Neuronal stem cell (in vitro differentiated cells): ENCODE results near the gene PLXNA3.
A peak's percentile ranks its signal among the peaks of the same experiment; 100 is the strongest.

ENCODE experiments used
- DNase-seq: peaks from one replicate; pipeline ENCODE4 v3.0.0-alpha.2; 2013; ENCODE audit warnings: low spot score
- H2AFZ ChIP-seq: one replicate; pipeline ENCODE4 v1.6.1; 2013; ENCODE audit warnings: mild to moderate bottlenecking, low read length, inconsistent platforms
- H2AK5ac ChIP-seq: 2 replicates; pipeline ENCODE4 v1.6.1; 2013; ENCODE audit warnings: low read depth, mild to moderate bottlenecking, inconsistent platforms, low read length, moderate library complexity, mixed read lengths
- H2BK120ac ChIP-seq: 2 replicates; pipeline ENCODE4 v1.6.1; 2013; ENCODE audit warnings: low read depth, mild to moderate bottlenecking, inconsistent platforms, low read length, moderate library complexity, mixed read lengths
- H2BK12ac ChIP-seq: one replicate; pipeline ENCODE4 v1.6.1; 2013; ENCODE audit warnings: low read length, inconsistent platforms
- H2BK15ac ChIP-seq: 2 replicates; pipeline ENCODE4 v1.6.1; 2013; ENCODE audit warnings: mild to moderate bottlenecking, low read length, inconsistent platforms, mixed read lengths
- H2BK5ac ChIP-seq: one replicate; pipeline ENCODE4 v1.6.1; 2013; ENCODE audit warnings: inconsistent platforms, mild to moderate bottlenecking, low read length, moderate library complexity
- H3K14ac ChIP-seq: one replicate; pipeline ENCODE4 v1.6.1; 2013; ENCODE audit warnings: low read length, inconsistent platforms
- H3K18ac ChIP-seq: 2 replicates; pipeline ENCODE4 v1.6.1; 2013; ENCODE audit warnings: low read length, inconsistent platforms
- H3K23ac ChIP-seq: 2 replicates; pipeline ENCODE4 v1.6.1; 2013; ENCODE audit warnings: low read depth, mild to moderate bottlenecking, mixed read lengths, low read length, inconsistent platforms; ENCODE audit not compliant: poor library complexity
- H3K27ac ChIP-seq: replicated peaks from 3 replicates; pipeline ENCODE4 v1.5.1; 2013; ENCODE audit warnings: low read length, inconsistent platforms
- H3K27me3 ChIP-seq, 3 experiments: 2 replicates each; pipeline ENCODE4 v1.6.1; 2013; ENCODE audit warnings: low read length in 3 of 3, mild to moderate bottlenecking in 2 of 3, inconsistent platforms in 1 of 3, low read depth in 1 of 3, mixed read lengths in 1 of 3, moderate library complexity in 1 of 3; ENCODE audit not compliant: control insufficient read depth in 3 of 3, insufficient read depth in 3 of 3
- H3K36me3 ChIP-seq, 2 donors: replicated peaks in 1 of 2; 2 replicates each; pipeline ENCODE4 v1.6.1; 2013; ENCODE audit warnings: low read length in 2 of 2; ENCODE audit not compliant: control insufficient read depth in 2 of 2, insufficient read depth in 2 of 2
- H3K4ac ChIP-seq: 2 replicates; pipeline ENCODE4 v1.6.1; 2013; ENCODE audit warnings: inconsistent platforms, mild to moderate bottlenecking, low read length, moderate library complexity
- H3K4me1 ChIP-seq, 2 donors: 1 replicate in 1 of 2; 2 replicates in 1 of 2; pipeline ENCODE4 v1.6.1; 2013; ENCODE audit warnings: low read length in 2 of 2, low read depth in 1 of 2; ENCODE audit not compliant: control insufficient read depth in 2 of 2, insufficient read depth in 1 of 2
- H3K4me2 ChIP-seq: one replicate; pipeline ENCODE4 v1.6.1; 2013; ENCODE audit warnings: mild to moderate bottlenecking, low read length, inconsistent platforms; ENCODE audit not compliant: insufficient read depth, poor library complexity, severe bottlenecking
- H3K4me3 ChIP-seq, 2 donors: 2 replicates each; pipeline ENCODE4 v1.5.1; 2013; ENCODE audit warnings: low read length in 2 of 2, mild to moderate bottlenecking in 2 of 2, inconsistent platforms in 1 of 2, moderate library complexity in 1 of 2
- H3K79me1 ChIP-seq: one replicate; pipeline ENCODE4 v1.6.1; 2013; ENCODE audit warnings: low read depth, mild to moderate bottlenecking, inconsistent platforms, low read length, moderate library complexity
- H3K9ac ChIP-seq: one replicate; pipeline ENCODE4 v1.6.1; 2013; ENCODE audit warnings: mild to moderate bottlenecking, low read depth, low read length, inconsistent platforms; ENCODE audit not compliant: poor library complexity
- H3K9me3 ChIP-seq, 2 donors: replicated peaks in 1 of 2; 2 replicates each; pipeline versions ENCODE3 to v1.6.1; 2013; ENCODE audit warnings: low read length in 2 of 2, mild to moderate bottlenecking in 2 of 2, inconsistent platforms in 1 of 2, low read depth in 1 of 2, mixed read lengths in 1 of 2, moderate library complexity in 1 of 2; ENCODE audit not compliant: control insufficient read depth in 2 of 2, insufficient read depth in 1 of 2
- H4K8ac ChIP-seq: one replicate; pipeline ENCODE4 v1.6.1; 2013; ENCODE audit warnings: low read depth, mild to moderate bottlenecking, inconsistent platforms, low read length, moderate library complexity
- H4K91ac ChIP-seq: one replicate; pipeline ENCODE4 v1.6.1; 2013; ENCODE audit warnings: low read length, low read depth, mild to moderate bottlenecking, inconsistent platforms; ENCODE audit not compliant: poor library complexity
- WGBS, 2 donors: extraction: QIAGEN DNeasy Blood & Tissue Kit; methylation state at CpG; one replicate each; pipeline ENCODE4 v1.1.7; 2013; ENCODE audit warnings: missing lambda C conversion rate in 2 of 2, mixed read lengths in 1 of 2; ENCODE audit not compliant: insufficient read length in 2 of 2, insufficient replicate concordance in 1 of 2; ENCODE audit errors: extremely low coverage in 2 of 2; 5-methylcytosine and 5-hydroxymethylcytosine counted together

The PLXNA3 gene

GRCh38 chrX:154458954-154459778, 1.1 kb downstream of the PLXNA3 start:
- no CpG with 5 or more reads among the region's 15 CpGs for WGBS, 2 donors
- DNase-seq, result no peak
- Histone ChIP-seq H2BK12ac (no peak overlapping the region), H2BK5ac (peak overlapping the region; percentile 66), H3K4me1 (peaks cover 3 to 7% of the 10 kb centered on the region in 2 donors), H4K8ac (no peak overlapping the region), H3K79me1 (peaks cover 1% of the 10 kb centered on the region), H2AFZ (no peak overlapping the region), H2BK120ac (no peak overlapping the region), H3K36me3 (peaks cover 8 to 29% of the 10 kb centered on the region in 2 donors), H3K27ac (no peak overlapping the region), H3K4me2 (peak overlapping the region; percentile 83), H3K4me3 (peak overlapping the region; percentile 74 to 96), H3K4ac (no peak overlapping the region), H2BK15ac (no peak overlapping the region), H2AK5ac (no peak overlapping the region), H3K23ac (no peak overlapping the region), H4K91ac (no peak overlapping the region), H3K9ac (peak overlapping the region; percentile 88), H3K9me3 (no peaks in the 10 kb centered on the region), H3K14ac (peak overlapping the region; percentile 21), H3K18ac (no peak overlapping the region), H3K27me3 (no peaks in the 10 kb centered on the region)

- H3K27me3 ChIP-seq, result no peaks in the 10 kb centered on the region
- no peak overlapping the region for H2BK5ac ChIP-seq
- peaks cover 1% of the 10 kb centered on the region for H3K79me1 ChIP-seq
- H2BK15ac ChIP-seq, result no peak overlapping the region
- no peaks in the 10 kb centered on the region for H3K9me3 ChIP-seq
- H3K23ac ChIP-seq, result no peak overlapping the region
- no peak overlapping the region for H2BK12ac ChIP-seq
- no peak overlapping the region for H3K4ac ChIP-seq
- H2AK5ac ChIP-seq, result no peak overlapping the region
- peak overlapping the region; percentile 44 for H3K9ac ChIP-seq
- H4K8ac ChIP-seq, result no peak overlapping the region
- no peak overlapping the region for H2AFZ ChIP-seq
- H3K4me1 ChIP-seq, result peaks cover 3 to 7% of the 10 kb centered on the region in 2 donors
- peak overlapping the region in 1 of 2 donors; percentile 74 for H3K4me3 ChIP-seq
- no peak overlapping the region for H3K27ac ChIP-seq
- no peak for DNase-seq
- H3K18ac ChIP-seq, result no peak overlapping the region
- H3K14ac ChIP-seq, result no peak overlapping the region
- WGBS, 2 donors, result no CpG with 5 or more reads among the region's 14 CpGs
- no peak overlapping the region for H2BK120ac ChIP-seq
- H3K36me3 ChIP-seq, result peaks cover 8 to 34% of the 10 kb centered on the region in 2 donors
- no peak overlapping the region for H4K91ac ChIP-seq
- H3K4me2 ChIP-seq, result no peak overlapping the region
These were observed 1.8 kb downstream of the PLXNA3 start for GRCh38 chrX:154459832-154460231.

GRCh38 chrX:154460326-154460725, 2.2 kb downstream of the PLXNA3 start:
- no peak overlapping the region for H2BK15ac ChIP-seq
- H3K14ac ChIP-seq, result no peak overlapping the region
- peaks cover 3 to 7% of the 10 kb centered on the region in 2 donors for H3K4me1 ChIP-seq
- H3K23ac ChIP-seq, result no peak overlapping the region
- no peak overlapping the region for H2AK5ac ChIP-seq
- H2BK120ac ChIP-seq, result no peak overlapping the region
- H3K4me3 ChIP-seq, result no peak overlapping the region
- H3K36me3 ChIP-seq, result peaks cover 8 to 39% of the 10 kb centered on the region in 2 donors
- H3K27ac ChIP-seq, result no peak overlapping the region
- no peak overlapping the region for H2BK12ac ChIP-seq
- no peak overlapping the region for H4K8ac ChIP-seq
- H3K79me1 ChIP-seq, result peaks cover 1% of the 10 kb centered on the region
- H3K18ac ChIP-seq, result no peak overlapping the region
- no peaks in the 10 kb centered on the region for H3K9me3 ChIP-seq
- H3K27me3 ChIP-seq, result no peaks in the 10 kb centered on the region
- no peak overlapping the region for H2BK5ac ChIP-seq
- H3K4ac ChIP-seq, result no peak overlapping the region
- DNase-seq, result no peak
- H2AFZ ChIP-seq, result no peak overlapping the region
- WGBS, 2 donors, result no CpG with 5 or more reads among the region's 26 CpGs
- H3K4me2 ChIP-seq, result no peak overlapping the region
- H3K9ac ChIP-seq, result no peak overlapping the region
- no peak overlapping the region for H4K91ac ChIP-seq

GRCh38 chrX:154462396-154462795, 4.3 kb downstream of the PLXNA3 start:
- Histone ChIP-seq H4K91ac (no peak overlapping the region), H2AK5ac (no peak overlapping the region), H3K4me2 (no peak overlapping the region), H3K18ac (no peak overlapping the region), H2AFZ (no peak overlapping the region), H2BK120ac (no peak overlapping the region), H3K27me3 (no peaks in the 10 kb centered on the region), H3K36me3 (peaks cover 8 to 51% of the 10 kb centered on the region in 2 donors), H3K4me1 (peaks cover 3 to 7% of the 10 kb centered on the region in 2 donors), H4K8ac (no peak overlapping the region), H2BK12ac (no peak overlapping the region), H2BK5ac (no peak overlapping the region), H3K9me3 (no peaks in the 10 kb centered on the region), H3K14ac (no peak overlapping the region), H2BK15ac (no peak overlapping the region), H3K79me1 (peaks cover 1% of the 10 kb centered on the region), H3K27ac (no peak overlapping the region), H3K9ac (no peak overlapping the region), H3K4ac (no peak overlapping the region), H3K23ac (no peak overlapping the region), H3K4me3 (no peak overlapping the region)
- no peak for DNase-seq
- WGBS, 2 donors, result no CpG with 5 or more reads among the region's 8 CpGs
